Smooth muscle cell (in vitro differentiated cells): ENCODE results near the gene LMF1. TPM values are rescaled to one million over a fixed set of nuclear protein-coding genes. Genes with fewer than 3 reads are reported as not detected.

Source experiments
- DNase-seq: peaks from one replicate; lab custom pipeline; 2025; ENCODE audit not compliant: unreplicated experiment; lab: John Stamatoyannopoulos, UW
- H2AFZ ChIP-seq: fragments of 200-600 bp; sonication (generic); 2 replicates; pipeline ENCODE4 v1.6.0; 2016; ENCODE audit warnings: antibody characterized with exemption, low read depth, mild to moderate bottlenecking
- H3F3A ChIP-seq: fragments of 200-600 bp; sonication (generic); 2 replicates; pipeline ENCODE4 v1.6.0; 2017; ENCODE audit warnings: antibody characterized with exemption, low read depth
- H3K27ac ChIP-seq: fragments of 200-600 bp; sonication (generic); 2 replicates; pipeline ENCODE4 v1.5.1; 2016; ENCODE audit warnings: low read depth, mild to moderate bottlenecking
- H3K27me3 ChIP-seq: fragments of 200-600 bp; sonication (generic); 2 replicates; pipeline ENCODE4 v1.6.1; 2016; ENCODE audit warnings: low read depth, mild to moderate bottlenecking
- H3K36me3 ChIP-seq: fragments of 200-600 bp; sonication (generic); 2 replicates; pipeline ENCODE4 v1.5.1; 2016; ENCODE audit warnings: low read depth
- H3K4me1 ChIP-seq: fragments of 200-600 bp; sonication (generic); 2 replicates; pipeline ENCODE4 v1.5.1; 2016; ENCODE audit warnings: low read depth
- H3K4me2 ChIP-seq: fragments of 200-600 bp; sonication (generic); 2 replicates; pipeline ENCODE4 v1.6.0; 2016; ENCODE audit warnings: mild to moderate bottlenecking
- H3K4me3 ChIP-seq: fragments of 200-600 bp; sonication (generic); 2 replicates; pipeline ENCODE4 v1.5.1; 2016; ENCODE audit warnings: mild to moderate bottlenecking
- H3K79me2 ChIP-seq: fragments of 200-600 bp; sonication (generic); 2 replicates; pipeline ENCODE4 v1.6.0; 2016; ENCODE audit warnings: low read depth, mild to moderate bottlenecking
- H3K9ac ChIP-seq: fragments of 200-600 bp; sonication (generic); 2 replicates; pipeline ENCODE4 v1.6.0; 2016; ENCODE audit warnings: low read depth
- H3K9me3 ChIP-seq: fragments of 200-600 bp; sonication (generic); replicated peaks from 2 replicates; pipeline ENCODE4 v1.5.1; 2016; ENCODE audit warnings: low read depth
- H4K20me1 ChIP-seq: fragments of 200-600 bp; sonication (generic); 2 replicates; pipeline ENCODE4 v1.6.0; 2016; ENCODE audit warnings: low read depth
- CTCF ChIP-seq: fragments of 200-600 bp; sonication (generic); IDR thresholded peaks from 2 replicates; pipeline ENCODE4 v1.5.1; 2017; ENCODE audit warnings: borderline replicate concordance, mild to moderate bottlenecking, antibody characterized with exemption; ENCODE audit not compliant: insufficient read depth, poor library complexity, severe bottlenecking
- WGBS: methylation state at CpG from one replicate; pipeline ENCODE4 v1.1.7; 2016; ENCODE audit warnings: low lambda C conversion rate; 5-methylcytosine and 5-hydroxymethylcytosine counted together
- polyA plus RNA-seq: library from polyadenylated mRNA; unstranded; fragments of >200 nt; fragmentation: Nextera tagmentation; extraction: Ambion mirVana; gene quantifications from 2 replicates; pipeline ENCODE4 v1.2.1, GENCODE V29; 2016
- total RNA-seq: library from RNA; depleted of rRNA; stranded (reverse); fragments of >200 nt; gene quantifications from 2 replicates; pipeline ENCODE4 v1.2.3, GENCODE V29; 2014

LMF1 gene
- total and polyA plus RNA-seq, 2 experiments from 2014 or later, result 25.3 to 29.8 TPM

DNA sequence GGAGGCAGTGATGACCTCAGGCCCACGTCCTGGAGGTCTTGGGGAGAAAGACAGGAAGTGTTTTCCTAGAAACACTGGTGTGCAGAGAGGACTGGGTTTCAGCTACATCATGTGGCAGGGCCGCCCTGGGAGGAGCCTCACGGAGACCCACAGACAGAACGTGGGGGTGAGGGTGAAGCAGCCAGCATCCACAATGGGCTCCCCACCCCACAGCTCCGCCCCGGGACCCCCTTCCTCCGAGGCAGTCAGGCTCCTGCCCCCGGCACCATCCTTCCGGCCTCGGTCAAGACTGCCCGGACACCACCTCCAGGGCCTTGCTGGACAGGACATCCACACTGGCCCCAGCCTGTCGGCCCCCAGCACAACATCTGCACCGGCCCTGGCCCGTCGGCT, 51.1 kb downstream of the LMF1 start:
- H3K27me3 ChIP-seq, result no peaks in the 10 kb centered on the region
- no peak for TF ChIP-seq CTCF
- H3F3A ChIP-seq, result peaks cover 15% of the 10 kb centered on the region
- peak overlapping the region; percentile 35 for H3K4me2 ChIP-seq
- H3K27ac ChIP-seq, result peak overlapping the region; percentile 73
- H3K9me3 ChIP-seq, result no peaks in the 10 kb centered on the region
- no peak overlapping the region for H3K4me3 ChIP-seq
- no peak overlapping the region for H2AFZ ChIP-seq
- peaks cover 6% of the 10 kb centered on the region for H3K4me1 ChIP-seq
- no peak for DNase-seq
- H3K79me2 ChIP-seq, result peaks cover 9% of the 10 kb centered on the region
- H4K20me1 ChIP-seq, result no peaks in the 10 kb centered on the region
- H3K9ac ChIP-seq, result no peak overlapping the region
- WGBS, result 88% methylated on average over 5 of the region's 15 CpGs
- H3K36me3 ChIP-seq, result no peaks in the 10 kb centered on the region

DNA sequence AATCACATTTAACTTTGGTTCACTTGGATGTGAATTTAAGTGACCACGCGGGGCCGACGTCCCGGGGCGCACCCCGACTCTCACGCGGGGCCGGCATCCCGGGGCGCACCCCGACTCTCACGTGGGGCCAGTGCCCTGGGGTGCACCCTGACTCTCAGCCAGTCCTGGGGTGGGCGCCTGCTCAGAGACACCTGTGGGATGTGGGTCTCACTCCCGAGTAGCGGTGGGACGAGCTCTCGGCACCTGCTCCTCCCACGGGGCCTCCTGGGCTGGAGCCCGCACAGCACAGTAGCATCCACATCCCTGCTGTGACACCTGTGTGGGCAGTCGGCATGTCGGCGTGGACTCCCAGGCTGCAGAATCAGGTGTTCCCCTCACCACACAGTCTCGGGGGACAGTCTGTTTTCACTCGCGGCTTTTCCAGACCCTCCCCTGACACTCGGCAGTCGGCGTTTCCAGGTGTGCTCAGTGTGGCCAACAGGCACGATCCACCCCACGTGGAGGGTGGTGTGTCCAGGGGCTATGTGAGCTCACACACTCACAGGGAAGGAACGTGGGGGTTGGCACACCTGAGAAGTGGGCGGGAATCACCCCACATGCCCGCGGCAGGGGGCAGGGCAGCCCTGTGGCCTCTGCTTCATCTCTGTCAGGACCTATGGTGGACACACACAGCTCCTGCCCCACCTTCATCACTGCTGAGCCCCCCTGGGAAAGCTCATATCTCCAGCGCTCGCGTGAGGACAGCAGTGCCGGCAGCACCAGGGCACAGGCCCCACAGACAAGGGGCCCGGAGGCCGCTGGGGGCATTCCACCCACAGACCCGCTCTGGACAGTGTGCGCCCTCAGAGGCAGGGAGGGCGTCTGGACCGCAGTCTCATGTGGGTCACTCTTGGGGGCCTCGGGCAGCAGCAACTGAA, 51.8 kb downstream of the LMF1 start:
- Histone ChIP-seq H3K9me3 (no peaks in the 10 kb centered on the region), H3K4me2 (no peak overlapping the region), H4K20me1 (no peaks in the 10 kb centered on the region), H3F3A (peaks cover 15% of the 10 kb centered on the region), H3K27ac (peak overlapping the region; percentile 73), H3K79me2 (peaks cover 9% of the 10 kb centered on the region), H3K9ac (no peak overlapping the region), H3K27me3 (no peaks in the 10 kb centered on the region), H3K4me3 (no peak overlapping the region), H3K4me1 (peaks cover 6% of the 10 kb centered on the region), H2AFZ (no peak overlapping the region), H3K36me3 (no peaks in the 10 kb centered on the region)
- 91% methylated on average over 47 of the region's 47 CpGs for WGBS
- DNase-seq, result no peak
- TF ChIP-seq CTCF, result no peak

GRCh38 chr16:918068-918467, 52.7 kb downstream of the LMF1 start:
- DNase-seq, result no peak
- WGBS, result 85% methylated on average over 20 of the region's 20 CpGs
- no peak overlapping the region for H3K4me3 ChIP-seq

More at GRCh38 chr16:918068-918467, 52.7 kb downstream of the LMF1 start:
- Histone ChIP-seq H3K4me2 (no peak overlapping the region), H3K4me1 (peaks cover 6% of the 10 kb centered on the region), H3K79me2 (peaks cover 2% of the 10 kb centered on the region), H3F3A (peaks cover 15% of the 10 kb centered on the region), H3K36me3 (no peaks in the 10 kb centered on the region), H3K27me3 (no peaks in the 10 kb centered on the region), H3K9me3 (no peaks in the 10 kb centered on the region), H3K9ac (no peak overlapping the region), H4K20me1 (no peaks in the 10 kb centered on the region), H2AFZ (no peak overlapping the region), H3K27ac (no peak overlapping the region)
- no peak for TF ChIP-seq CTCF
